CD4-positive, alpha-beta T cell treated with Interleukin-15 for 4 hours (primary cell): ENCODE results near the gene ETF1.
A peak's percentile ranks its signal among the peaks of the same experiment; 100 is the strongest.

ENCODE experiments used
- DNase-seq: peaks from one replicate; pipeline ENCODE4 v3.0.0-alpha.2; 2020; ENCODE audit warnings: low spot score

ETF1 gene

GRCh38 chr5:138463419-138464007, 79.5 kb downstream of the ETF1 start:
- DNase-seq = no peak

GRCh38 chr5:138461343-138462125, 81.5 kb downstream of the ETF1 start:
- no peak for DNase-seq

GRCh38 chr5:138460032-138460693, 82.9 kb downstream of the ETF1 start:
- DNase-seq = no peak

- DNase-seq = peak; percentile 65
Measured at GRCh38 chr5:138459311-138459933, 83.6 kb downstream of the ETF1 start.

- DNase-seq = no peak
Measured at GRCh38 chr5:138458856-138459255, 84.2 kb downstream of the ETF1 start.

- no peak for DNase-seq
Measured at GRCh38 chr5:138458384-138458783, 84.7 kb downstream of the ETF1 start.

- DNase-seq = no peak
Measured at GRCh38 chr5:138457531-138458275, 85.3 kb downstream of the ETF1 start.
